Neuronal stem cell (in vitro differentiated cells): Measurements from ENCODE around the gene GUCA1A.

Source experiments
- DNase-seq: peaks from one replicate; pipeline ENCODE4 v3.0.0-alpha.2; 2013; ENCODE audit warnings: low spot score
- H2AFZ ChIP-seq: one replicate; pipeline ENCODE4 v1.6.1; 2013; ENCODE audit warnings: mild to moderate bottlenecking, low read length, inconsistent platforms
- H2AK5ac ChIP-seq: 2 replicates; pipeline ENCODE4 v1.6.1; 2013; ENCODE audit warnings: low read depth, mild to moderate bottlenecking, inconsistent platforms, low read length, moderate library complexity, mixed read lengths
- H2BK120ac ChIP-seq: 2 replicates; pipeline ENCODE4 v1.6.1; 2013; ENCODE audit warnings: low read depth, mild to moderate bottlenecking, inconsistent platforms, low read length, moderate library complexity, mixed read lengths
- H2BK12ac ChIP-seq: one replicate; pipeline ENCODE4 v1.6.1; 2013; ENCODE audit warnings: low read length, inconsistent platforms
- H2BK15ac ChIP-seq: 2 replicates; pipeline ENCODE4 v1.6.1; 2013; ENCODE audit warnings: mild to moderate bottlenecking, low read length, inconsistent platforms, mixed read lengths
- H2BK5ac ChIP-seq: one replicate; pipeline ENCODE4 v1.6.1; 2013; ENCODE audit warnings: inconsistent platforms, mild to moderate bottlenecking, low read length, moderate library complexity
- H3K14ac ChIP-seq: one replicate; pipeline ENCODE4 v1.6.1; 2013; ENCODE audit warnings: low read length, inconsistent platforms
- H3K18ac ChIP-seq: 2 replicates; pipeline ENCODE4 v1.6.1; 2013; ENCODE audit warnings: low read length, inconsistent platforms
- H3K23ac ChIP-seq: 2 replicates; pipeline ENCODE4 v1.6.1; 2013; ENCODE audit warnings: low read depth, mild to moderate bottlenecking, mixed read lengths, low read length, inconsistent platforms; ENCODE audit not compliant: poor library complexity
- H3K27ac ChIP-seq: replicated peaks from 3 replicates; pipeline ENCODE4 v1.5.1; 2013; ENCODE audit warnings: low read length, inconsistent platforms
- H3K27me3 ChIP-seq, 3 experiments: 2 replicates each; pipeline ENCODE4 v1.6.1; 2013; ENCODE audit warnings: low read length in 3 of 3, mild to moderate bottlenecking in 2 of 3, inconsistent platforms in 1 of 3, low read depth in 1 of 3, mixed read lengths in 1 of 3, moderate library complexity in 1 of 3; ENCODE audit not compliant: control insufficient read depth in 3 of 3, insufficient read depth in 3 of 3
- H3K36me3 ChIP-seq, 2 donors: replicated peaks in 1 of 2; 2 replicates each; pipeline ENCODE4 v1.6.1; 2013; ENCODE audit warnings: low read length in 2 of 2; ENCODE audit not compliant: control insufficient read depth in 2 of 2, insufficient read depth in 2 of 2
- H3K4ac ChIP-seq: 2 replicates; pipeline ENCODE4 v1.6.1; 2013; ENCODE audit warnings: inconsistent platforms, mild to moderate bottlenecking, low read length, moderate library complexity
- H3K4me1 ChIP-seq, 2 donors: 1 replicate in 1 of 2; 2 replicates in 1 of 2; pipeline ENCODE4 v1.6.1; 2013; ENCODE audit warnings: low read length in 2 of 2, low read depth in 1 of 2; ENCODE audit not compliant: control insufficient read depth in 2 of 2, insufficient read depth in 1 of 2
- H3K4me2 ChIP-seq: one replicate; pipeline ENCODE4 v1.6.1; 2013; ENCODE audit warnings: mild to moderate bottlenecking, low read length, inconsistent platforms; ENCODE audit not compliant: insufficient read depth, poor library complexity, severe bottlenecking
- H3K4me3 ChIP-seq, 2 donors: 2 replicates each; pipeline ENCODE4 v1.5.1; 2013; ENCODE audit warnings: low read length in 2 of 2, mild to moderate bottlenecking in 2 of 2, inconsistent platforms in 1 of 2, moderate library complexity in 1 of 2
- H3K79me1 ChIP-seq: one replicate; pipeline ENCODE4 v1.6.1; 2013; ENCODE audit warnings: low read depth, mild to moderate bottlenecking, inconsistent platforms, low read length, moderate library complexity
- H3K9ac ChIP-seq: one replicate; pipeline ENCODE4 v1.6.1; 2013; ENCODE audit warnings: mild to moderate bottlenecking, low read depth, low read length, inconsistent platforms; ENCODE audit not compliant: poor library complexity
- H3K9me3 ChIP-seq, 2 donors: replicated peaks in 1 of 2; 2 replicates each; pipeline versions ENCODE3 to v1.6.1; 2013; ENCODE audit warnings: low read length in 2 of 2, mild to moderate bottlenecking in 2 of 2, inconsistent platforms in 1 of 2, low read depth in 1 of 2, mixed read lengths in 1 of 2, moderate library complexity in 1 of 2; ENCODE audit not compliant: control insufficient read depth in 2 of 2, insufficient read depth in 1 of 2
- H4K8ac ChIP-seq: one replicate; pipeline ENCODE4 v1.6.1; 2013; ENCODE audit warnings: low read depth, mild to moderate bottlenecking, inconsistent platforms, low read length, moderate library complexity
- H4K91ac ChIP-seq: one replicate; pipeline ENCODE4 v1.6.1; 2013; ENCODE audit warnings: low read length, low read depth, mild to moderate bottlenecking, inconsistent platforms; ENCODE audit not compliant: poor library complexity
- WGBS, 2 donors: extraction: QIAGEN DNeasy Blood & Tissue Kit; methylation state at CpG; one replicate each; pipeline ENCODE4 v1.1.7; 2013; ENCODE audit warnings: missing lambda C conversion rate in 2 of 2, mixed read lengths in 1 of 2; ENCODE audit not compliant: insufficient read length in 2 of 2, insufficient replicate concordance in 1 of 2; ENCODE audit errors: extremely low coverage in 2 of 2; 5-methylcytosine and 5-hydroxymethylcytosine counted together

Gene GUCA1A

GRCh38 chr6:42225029-42225339, 51.8 kb downstream of the GUCA1A start:
- Histone ChIP-seq H2AFZ (no peak overlapping the region), H3K27ac (no peak overlapping the region), H2BK120ac (no peak overlapping the region), H2BK5ac (no peak overlapping the region), H3K4ac (no peak overlapping the region), H3K4me2 (no peak overlapping the region), H3K4me3 (no peak overlapping the region), H2AK5ac (no peak overlapping the region), H2BK12ac (no peak overlapping the region), H3K14ac (no peak overlapping the region), H3K36me3 (peaks cover 12 to 34% of the 10 kb centered on the region in 2 donors), H3K9me3 (no peaks in the 10 kb centered on the region), H3K18ac (no peak overlapping the region), H3K4me1 (no peaks in the 10 kb centered on the region), H2BK15ac (no peak overlapping the region), H3K79me1 (no peaks in the 10 kb centered on the region), H3K23ac (no peak overlapping the region), H3K9ac (no peak overlapping the region), H4K91ac (no peak overlapping the region), H4K8ac (no peak overlapping the region), H3K27me3 (no peaks in the 10 kb centered on the region)
- no peak for DNase-seq

GRCh38 chr6:42225419-42225818, 52.3 kb downstream of the GUCA1A start:
- Histone ChIP-seq H2BK12ac (no peak overlapping the region), H2BK120ac (no peak overlapping the region), H3K27ac (no peak overlapping the region), H3K4ac (no peak overlapping the region), H3K9ac (no peak overlapping the region), H3K27me3 (no peaks in the 10 kb centered on the region), H3K14ac (no peak overlapping the region), H3K23ac (no peak overlapping the region), H3K36me3 (peaks cover 12 to 36% of the 10 kb centered on the region in 2 donors), H2AFZ (no peak overlapping the region), H3K4me2 (no peak overlapping the region), H3K9me3 (no peaks in the 10 kb centered on the region), H3K4me3 (no peak overlapping the region), H3K4me1 (no peaks in the 10 kb centered on the region), H2AK5ac (no peak overlapping the region), H4K8ac (no peak overlapping the region), H3K18ac (no peak overlapping the region), H4K91ac (no peak overlapping the region), H2BK5ac (no peak overlapping the region), H3K79me1 (no peaks in the 10 kb centered on the region), H2BK15ac (no peak overlapping the region)
- DNase-seq, result no peak
- WGBS, 2 donors, result no CpG with 5 or more reads among the region's 4 CpGs

- no peak overlapping the region for H2AFZ ChIP-seq
- H2BK120ac ChIP-seq, result no peak overlapping the region
- H2BK5ac ChIP-seq, result no peak overlapping the region
- no peak overlapping the region for H2AK5ac ChIP-seq
- H3K79me1 ChIP-seq, result no peaks in the 10 kb centered on the region
- H3K9me3 ChIP-seq, result no peaks in the 10 kb centered on the region
- H4K91ac ChIP-seq, result no peak overlapping the region
- no peak overlapping the region for H3K9ac ChIP-seq
- H3K4me1 ChIP-seq, result no peaks in the 10 kb centered on the region
- no CpG with 5 or more reads among the region's 3 CpGs for WGBS, 2 donors
- no peak overlapping the region for H2BK15ac ChIP-seq
- H3K18ac ChIP-seq, result no peak overlapping the region
- no peak overlapping the region for H3K23ac ChIP-seq
- H3K4me2 ChIP-seq, result no peak overlapping the region
- no peak overlapping the region for H2BK12ac ChIP-seq
- peaks cover 14 to 43% of the 10 kb centered on the region in 2 donors for H3K36me3 ChIP-seq
- H3K4ac ChIP-seq, result no peak overlapping the region
- no peak overlapping the region for H3K14ac ChIP-seq
- no peak for DNase-seq
- H3K27me3 ChIP-seq, result no peaks in the 10 kb centered on the region
- H4K8ac ChIP-seq, result no peak overlapping the region
- H3K4me3 ChIP-seq, result no peak overlapping the region
- H3K27ac ChIP-seq, result no peak overlapping the region
Observed at GRCh38 chr6:42226161-42226611, 53.0 kb downstream of the GUCA1A start.

GRCh38 chr6:42226645-42227143, 53.5 kb downstream of the GUCA1A start:
- no peak overlapping the region for H2BK5ac ChIP-seq
- no CpG with 5 or more reads among the region's 8 CpGs for WGBS, 2 donors
- H2AFZ ChIP-seq, result no peak overlapping the region

More at GRCh38 chr6:42226645-42227143, 53.5 kb downstream of the GUCA1A start:
- Histone ChIP-seq H3K14ac (no peak overlapping the region), H3K79me1 (no peaks in the 10 kb centered on the region), H3K27me3 (no peaks in the 10 kb centered on the region), H4K91ac (no peak overlapping the region), H3K9ac (no peak overlapping the region), H3K27ac (no peak overlapping the region), H2BK12ac (no peak overlapping the region), H3K23ac (peak overlapping the region; percentile 6), H3K4me2 (no peak overlapping the region), H3K4me1 (no peaks in the 10 kb centered on the region), H2BK15ac (no peak overlapping the region), H2AK5ac (no peak overlapping the region), H3K4ac (no peak overlapping the region), H3K36me3 (peaks cover 14 to 49% of the 10 kb centered on the region in 2 donors), H2BK120ac (no peak overlapping the region), H3K18ac (no peak overlapping the region), H3K9me3 (no peaks in the 10 kb centered on the region), H3K4me3 (no peak overlapping the region), H4K8ac (no peak overlapping the region)
- no peak for DNase-seq
